Stimulated activated CD8-positive, alpha-beta memory T cell treated with anti-CD3 and anti-CD28 coated beads, Interleukin-15, amount 100 ng/mL, for 1 hour (primary cell): ENCODE data around the gene PRPF18.

ENCODE experiments used
- DNase-seq: peaks from one replicate; pipeline ENCODE4 v3.0.0-alpha.2; 2020; ENCODE audit warnings: low read depth

Gene PRPF18

GRCh38 chr10:13604357-13605040 is 17.7 kb downstream of the PRPF18 start:
- DNase-seq: no peak

DNA sequence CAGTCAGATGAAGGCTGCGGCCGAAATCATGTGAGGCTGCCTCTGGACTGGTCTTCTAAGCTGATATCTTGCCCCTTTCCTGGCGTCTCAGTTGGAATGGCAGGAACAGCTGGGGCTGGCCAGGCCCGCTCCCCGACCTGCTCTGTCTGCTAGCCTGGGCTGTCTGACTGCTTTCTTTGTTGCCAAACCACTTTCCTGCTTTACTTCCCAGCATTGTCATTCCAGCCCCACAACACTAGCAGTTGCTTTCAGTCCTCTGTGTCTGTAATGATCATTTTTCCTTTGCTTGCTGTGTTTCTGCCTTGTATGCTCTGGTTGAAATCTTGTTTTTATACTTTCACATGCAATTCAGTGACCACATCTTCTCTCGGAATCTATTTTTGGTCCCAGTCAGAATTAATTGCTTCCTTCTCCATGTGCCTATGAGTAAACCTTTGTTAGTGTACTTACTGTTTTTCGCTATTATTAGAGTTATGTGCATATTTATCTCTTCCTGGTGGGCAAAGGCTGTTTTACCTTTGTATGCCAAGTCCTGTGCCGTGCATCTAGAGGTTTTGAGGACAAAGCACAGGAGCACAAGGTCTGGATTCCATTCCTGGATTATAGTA is 21.6 kb downstream of the PRPF18 start:
- DNase-seq: no peak

- no peak for DNase-seq
Observed at GRCh38 chr10:13612654-13613373, 26.0 kb downstream of the PRPF18 start.

DNA sequence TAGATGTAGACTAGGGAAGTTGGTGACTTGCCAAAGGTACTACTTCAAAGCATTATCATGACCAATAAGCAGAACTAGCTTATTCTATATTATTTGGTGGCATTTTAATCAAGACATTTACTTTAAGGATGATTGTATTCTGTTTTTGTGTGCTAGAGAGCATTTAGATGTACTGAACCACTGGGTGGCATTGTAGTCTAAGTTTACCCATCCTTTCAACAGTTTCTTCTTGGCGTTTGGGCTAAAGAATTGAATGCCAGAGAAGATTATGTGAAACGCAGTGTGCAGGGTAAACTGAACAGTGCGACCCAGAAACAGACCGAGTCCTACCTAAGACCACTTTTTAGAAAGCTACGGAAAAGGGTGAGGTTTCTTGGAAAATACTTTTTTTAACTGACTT is 26.8 kb downstream of the PRPF18 start:
- DNase-seq: no peak

DNA sequence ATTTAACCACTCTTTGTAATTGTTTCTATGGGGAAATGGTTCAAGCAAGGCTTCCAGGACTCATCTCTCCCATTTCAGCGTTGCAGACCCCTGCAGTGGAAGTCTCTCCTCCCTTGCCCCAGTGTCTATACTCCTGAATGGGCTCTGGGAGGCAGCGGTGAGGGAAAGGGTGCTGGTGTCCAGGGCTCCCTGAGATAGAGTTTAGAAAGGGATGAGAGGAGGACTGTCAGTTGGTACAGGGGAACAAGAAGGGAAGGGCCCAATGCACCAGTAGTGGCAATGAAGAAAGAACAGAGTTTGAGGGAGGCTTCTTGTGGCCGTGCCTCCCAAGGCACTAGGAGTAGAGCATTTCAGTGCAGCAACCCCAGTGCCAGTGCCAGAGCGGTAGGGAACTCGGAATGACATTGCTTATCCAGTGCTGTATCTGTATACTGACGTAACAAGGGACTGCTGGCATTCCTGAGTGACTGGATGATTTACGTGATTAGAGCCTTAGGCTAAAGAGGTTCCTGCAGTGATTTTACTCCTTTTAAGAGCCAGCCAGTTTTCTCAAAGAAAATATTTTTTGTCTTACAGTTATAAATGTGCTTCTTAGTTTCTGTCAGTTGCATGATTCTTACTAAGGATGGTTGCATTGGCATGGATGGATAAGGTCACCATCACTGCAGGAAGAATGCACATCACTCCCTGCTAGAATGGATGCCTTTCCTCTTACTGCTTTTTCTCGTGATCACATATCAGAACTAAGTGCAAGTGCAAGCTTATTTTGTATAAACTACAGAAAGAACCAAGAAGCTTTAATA is 28.0 kb downstream of the PRPF18 start:
- DNase-seq: no peak

DNA sequence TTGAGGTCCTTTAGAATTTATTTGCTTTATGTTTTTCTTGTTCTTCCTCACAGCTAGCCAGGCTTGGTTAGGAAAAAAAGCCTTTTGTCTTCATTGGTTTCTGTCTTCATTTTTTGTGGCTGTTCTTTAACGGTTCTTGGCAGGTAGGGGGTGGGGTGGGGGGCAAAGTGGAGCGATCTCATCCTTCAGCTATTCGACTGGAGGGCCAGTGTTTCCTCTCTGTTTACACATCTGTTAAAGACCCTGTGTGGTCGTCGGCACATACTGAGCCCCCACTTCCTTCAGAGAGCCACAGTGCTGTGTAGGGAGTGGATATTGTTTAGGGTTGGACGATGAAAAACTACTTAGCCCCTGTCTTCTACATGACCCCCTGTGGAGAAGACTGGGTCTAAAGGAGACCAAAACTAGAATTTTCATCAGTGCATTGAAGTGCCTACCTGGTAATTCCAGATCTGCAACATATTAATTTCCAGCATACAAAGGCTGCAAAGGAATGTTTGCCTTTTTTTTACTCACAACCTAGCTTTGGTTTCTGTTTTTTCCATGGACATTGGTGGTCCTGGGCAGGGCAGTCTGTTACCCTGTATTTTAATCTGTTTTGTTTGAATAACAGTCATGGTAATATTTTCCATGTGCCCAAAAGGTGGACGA is 29.0 kb downstream of the PRPF18 start:
- no peak for DNase-seq

- no peak for DNase-seq
Observed at GRCh38 chr10:13617116-13617515, 30.4 kb downstream of the PRPF18 start.

DNA sequence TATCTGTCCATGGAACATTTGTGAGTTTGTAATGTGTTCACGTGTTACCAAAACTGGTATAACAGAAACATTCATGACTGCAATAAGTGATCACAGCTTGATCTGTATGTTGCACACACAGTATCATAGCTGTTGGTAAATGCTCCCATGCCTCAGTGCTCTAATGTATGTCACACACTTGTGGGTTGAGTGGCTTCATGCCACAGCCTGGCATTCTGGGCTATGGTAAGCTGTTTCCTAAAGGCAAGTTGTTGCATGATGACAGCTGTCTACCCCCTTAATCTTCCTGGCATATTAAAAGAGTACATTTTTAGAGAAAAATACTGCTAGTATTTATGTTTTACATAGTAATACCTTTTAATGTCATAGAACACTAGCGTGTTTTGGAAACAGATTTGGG is 35.2 kb downstream of the PRPF18 start:
- DNase-seq: no peak

GRCh38 chr10:13624630-13625029 is 37.9 kb downstream of the PRPF18 start:
- DNase-seq: no peak

- no peak for DNase-seq
Observed at GRCh38 chr10:13627459-13628310, 40.9 kb downstream of the PRPF18 start.

DNA sequence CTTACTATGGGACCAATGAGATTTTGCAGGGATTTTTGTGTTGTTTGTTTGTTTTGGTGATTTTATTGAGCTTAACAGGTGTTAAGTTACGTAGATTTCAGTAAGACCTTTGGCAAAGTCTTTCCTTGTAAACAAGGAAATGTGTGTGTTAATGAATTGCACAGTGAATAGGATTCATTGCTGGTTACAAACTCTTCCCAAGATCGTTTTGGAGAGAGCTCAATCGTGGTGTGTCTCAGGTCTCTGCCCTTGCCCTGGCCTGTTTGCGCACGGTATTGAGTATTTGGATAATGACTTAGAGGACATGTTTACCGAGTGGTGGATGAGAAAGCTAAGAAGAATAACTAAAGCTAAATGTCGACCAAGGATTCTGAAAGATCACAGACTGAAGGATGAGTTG is 41.9 kb downstream of the PRPF18 start:
- no peak for DNase-seq

DNA sequence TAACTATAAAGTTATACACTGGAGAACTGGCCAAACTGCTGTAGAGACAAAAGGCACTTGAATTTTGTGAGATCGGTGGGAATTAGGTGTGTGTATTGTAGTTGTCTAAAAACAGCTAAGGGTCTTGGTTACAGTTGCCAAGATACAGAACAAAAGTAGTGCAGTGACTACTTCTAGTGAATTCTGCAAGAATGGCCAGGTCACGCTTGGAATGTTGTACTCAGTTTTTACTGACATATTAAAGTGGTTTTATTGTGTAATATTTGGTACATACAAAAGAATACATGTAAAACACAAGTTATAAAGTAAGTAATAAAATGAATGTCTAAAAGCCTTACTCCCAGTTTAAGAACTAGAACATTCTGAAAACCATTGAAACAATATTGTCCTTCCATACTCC is 42.4 kb downstream of the PRPF18 start:
- no peak for DNase-seq

GRCh38 chr10:13630231-13630630 is 43.5 kb downstream of the PRPF18 start:
- DNase-seq: no peak

DNA sequence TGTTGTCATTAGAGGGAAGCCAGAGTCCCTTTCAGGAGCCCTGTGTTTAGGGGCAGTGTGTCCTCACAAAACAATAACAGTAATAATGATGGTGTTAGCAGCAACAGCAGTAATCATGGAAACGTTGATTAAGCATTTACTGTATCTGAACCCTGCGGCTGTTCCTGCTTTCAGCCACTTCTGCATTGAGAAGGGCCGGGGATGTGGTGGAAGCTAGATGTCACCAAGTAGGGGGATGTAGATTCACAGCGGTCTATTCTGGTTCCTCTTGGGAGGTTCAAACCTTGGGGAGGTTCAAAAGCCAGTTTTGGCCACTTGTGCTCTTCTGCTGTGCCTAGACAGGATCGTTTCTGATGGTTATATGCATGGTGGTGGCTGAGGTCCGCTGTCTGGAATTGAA is 44.8 kb downstream of the PRPF18 start:
- no peak for DNase-seq

GRCh38 chr10:13632440-13632839 is 45.7 kb downstream of the PRPF18 start:
- no peak for DNase-seq

GRCh38 chr10:13632884-13633440 is 46.2 kb downstream of the PRPF18 start:
- DNase-seq: no peak

GRCh38 chr10:13633689-13634088 is 46.9 kb downstream of the PRPF18 start:
- no peak for DNase-seq

DNA sequence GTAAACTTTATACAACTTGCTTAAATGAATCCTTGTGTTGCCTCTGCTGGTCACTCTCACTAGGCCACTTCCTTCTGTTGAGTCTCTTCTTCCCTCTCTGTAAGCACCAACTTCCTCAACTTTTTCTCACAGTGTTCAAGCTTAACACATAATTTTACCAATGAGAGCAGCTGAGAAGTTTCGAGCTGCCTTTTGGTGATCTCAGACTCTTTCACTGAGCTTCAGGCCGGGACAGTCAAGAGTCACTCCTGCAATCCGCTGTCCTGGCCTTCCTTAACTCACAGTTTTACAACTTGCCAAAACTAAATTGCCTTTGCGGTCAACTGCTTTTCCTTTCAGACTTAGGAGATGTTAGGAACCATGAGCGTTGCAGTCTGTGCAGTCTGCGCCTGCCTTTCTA is 47.4 kb downstream of the PRPF18 start:
- no peak for DNase-seq

- no peak for DNase-seq
Observed at GRCh38 chr10:13636776-13637175, 50.0 kb downstream of the PRPF18 start.

DNA sequence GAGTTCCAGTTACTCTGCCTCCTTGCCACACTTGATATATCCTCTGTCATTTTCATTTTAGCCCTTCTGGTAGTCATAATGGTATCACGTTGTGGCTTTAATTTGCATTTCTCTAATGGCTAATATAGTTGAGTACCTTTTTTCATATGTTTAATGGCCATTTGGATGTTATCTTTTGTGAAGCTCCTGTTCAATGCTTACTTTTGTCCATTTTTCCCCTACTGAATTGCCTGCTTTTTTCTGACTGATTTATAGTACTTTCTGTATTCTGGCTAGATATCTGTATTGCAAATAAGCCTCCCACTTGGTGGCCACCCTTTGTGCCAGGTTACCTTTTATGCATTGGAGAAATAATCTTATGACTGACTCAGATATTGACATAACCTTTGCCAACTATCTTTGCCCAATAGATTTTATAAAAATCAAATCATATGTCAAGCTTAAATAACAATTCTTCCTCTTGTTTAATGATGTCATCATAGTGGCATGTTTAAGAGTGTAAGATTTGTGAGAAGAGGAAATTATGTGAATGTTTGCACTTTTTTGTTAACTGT is 50.6 kb downstream of the PRPF18 start:
- DNase-seq: no peak

DNA sequence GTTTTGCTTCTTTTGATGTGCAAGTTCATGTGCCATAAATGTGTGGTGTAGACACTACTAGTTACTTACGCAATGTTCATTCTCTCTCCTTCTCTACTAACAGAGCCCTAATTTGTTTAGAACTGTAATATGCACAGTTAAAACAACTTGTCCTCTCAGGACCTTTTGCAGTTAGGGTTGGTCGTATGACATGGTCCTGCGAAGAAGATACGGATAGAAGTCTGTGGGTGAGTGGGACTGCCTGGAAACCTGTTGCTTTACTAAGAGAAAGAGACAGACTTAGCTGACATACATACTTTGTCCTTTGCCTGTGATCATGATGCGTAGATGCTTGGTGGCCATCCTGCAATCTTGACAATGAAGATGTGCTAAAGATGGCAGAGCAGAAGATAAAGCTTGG is 51.1 kb downstream of the PRPF18 start:
- DNase-seq: no peak
